A673 (cell line): ENCODE results near the gene WNT8A.
"Not testable (repeated sequence)": the region's sequence is repeated elsewhere in the genome, so short reads cannot be mapped to it uniquely, and the experiment has no call there.

Experiments
- CTCF ChIP-seq: fragments of 300-800, 200-600 bp; sonication (generic); conservative IDR thresholded peaks from 2 replicates; pipeline ENCODE4 v1.5.1; 2017; ENCODE audit warnings: low read depth, mild to moderate bottlenecking, antibody characterized with exemption, low read length, moderate library complexity, mixed read lengths
- EZH2 ChIP-seq: fragments of 200-600 bp; sonication (generic); IDR thresholded peaks from 2 replicates; pipeline ENCODE4 v1.6.1; 2017; ENCODE audit warnings: borderline replicate concordance, low read depth, mild to moderate bottlenecking, mixed read lengths, antibody characterized with exemption, low read length; ENCODE audit not compliant: poor library complexity, severe bottlenecking

- TF ChIP-seq CTCF, EZH2: not testable (repeated sequence)
Measured at GRCh38 chr5:138070026-138070425, 13.8 kb upstream of the WNT8A start.
